GM18505 (cell line): ENCODE data around the gene SH3GL3.

Experiments used
- ATAC-seq: cut with Tn5 transposase; IDR thresholded peaks from one replicate; pipeline ENCODE4 v1.9.1; 2021; ENCODE audit not compliant: unreplicated experiment
- POLR2A ChIP-seq: IDR thresholded peaks from 4 replicates; pipeline ENCODE4 v1.6.1; 2011; ENCODE audit warnings: borderline replicate concordance; ENCODE audit not compliant: insufficient read depth, insufficient read length; ENCODE audit errors: extremely low read depth

The SH3GL3 gene

DNA sequence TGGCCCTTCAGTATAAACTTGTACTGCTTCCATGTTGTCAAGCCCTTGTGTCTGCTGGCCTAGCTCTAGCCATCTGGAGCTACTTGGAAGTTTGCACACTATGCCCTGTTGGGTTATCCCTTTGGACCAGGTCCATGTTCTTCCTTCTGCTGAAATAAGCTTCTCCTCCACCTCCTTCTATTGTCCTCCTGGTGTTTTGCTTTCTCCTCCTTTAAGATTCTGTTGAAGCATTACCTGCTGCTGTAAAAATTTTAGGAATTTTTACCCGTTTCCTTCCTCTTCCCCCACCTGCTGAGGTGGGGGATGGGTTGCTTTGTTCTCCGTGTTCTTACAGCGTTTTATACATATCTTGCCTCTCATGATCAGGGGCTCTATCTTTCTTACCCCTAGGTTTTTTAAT, 51.7 kb downstream of the SH3GL3 start:
- ATAC-seq = no peak
- no peak for TF ChIP-seq POLR2A

DNA sequence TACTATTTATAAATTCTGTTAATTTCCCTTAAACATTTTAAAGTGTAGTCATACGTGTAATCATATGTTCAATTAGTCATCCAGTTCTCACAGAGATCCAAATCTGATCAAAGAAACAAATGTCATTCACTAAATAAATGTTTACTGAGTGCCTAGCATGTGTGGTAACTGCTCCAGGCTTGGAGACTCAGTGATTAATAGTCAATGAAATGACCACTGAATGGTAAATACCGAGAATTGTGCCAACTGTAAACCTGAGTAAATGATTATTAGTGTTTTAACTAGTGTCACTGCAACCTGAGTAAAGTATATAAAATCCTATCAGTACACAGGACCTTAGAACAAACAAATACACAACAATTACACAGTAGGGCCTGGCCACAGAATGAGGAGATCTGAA, 52.3 kb downstream of the SH3GL3 start:
- ATAC-seq = no peak
- no peak for TF ChIP-seq POLR2A

GRCh38 chr15:83503595-83504364, 56.6 kb downstream of the SH3GL3 start:
- ATAC-seq = no peak
- no peak for TF ChIP-seq POLR2A

GRCh38 chr15:83504365-83504764, 57.2 kb downstream of the SH3GL3 start:
- no peak for TF ChIP-seq POLR2A
- no peak for ATAC-seq

GRCh38 chr15:83510001-83510400, 62.9 kb downstream of the SH3GL3 start:
- no peak for ATAC-seq
- TF ChIP-seq POLR2A = no peak

- ATAC-seq = no peak
- TF ChIP-seq POLR2A = no peak
These were observed 65.3 kb downstream of the SH3GL3 start for GRCh38 chr15:83512459-83512858.

DNA sequence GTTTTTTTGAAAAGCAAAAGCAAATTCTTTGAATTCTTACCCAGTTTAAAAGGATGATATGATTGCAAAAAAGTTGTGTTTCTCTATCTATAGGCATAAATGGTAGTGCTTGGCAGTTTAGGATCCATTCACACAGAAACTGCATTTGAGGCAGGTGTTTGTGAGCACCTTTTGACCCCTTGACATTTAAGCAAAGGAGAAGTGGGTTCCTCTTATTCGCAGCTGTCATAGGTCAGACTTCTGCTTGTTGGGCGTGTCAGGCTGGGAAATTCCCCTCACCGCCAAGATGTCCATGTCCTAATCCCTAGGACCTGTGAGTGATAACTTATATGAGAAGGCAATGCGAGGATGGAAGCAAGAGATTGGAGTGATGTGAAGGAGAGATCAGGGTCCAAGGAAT, 67.4 kb downstream of the SH3GL3 start:
- no peak for ATAC-seq

GRCh38 chr15:83515164-83515563, 68.0 kb downstream of the SH3GL3 start:
- TF ChIP-seq POLR2A = no peak
- ATAC-seq = no peak

More for the DNA sequence above, 67.4 kb downstream of the SH3GL3 start:
- no peak for TF ChIP-seq POLR2A

GRCh38 chr15:83516935-83517334, 69.8 kb downstream of the SH3GL3 start:
- TF ChIP-seq POLR2A = no peak
- no peak for ATAC-seq

- TF ChIP-seq POLR2A = no peak
- no peak for ATAC-seq
These were observed 79.2 kb downstream of the SH3GL3 start for GRCh38 chr15:83526319-83526718.

GRCh38 chr15:83533410-83533962, 86.3 kb downstream of the SH3GL3 start:
- TF ChIP-seq POLR2A = no peak
- ATAC-seq = no peak

- TF ChIP-seq POLR2A = no peak
- no peak for ATAC-seq
These were observed 90.5 kb downstream of the SH3GL3 start for GRCh38 chr15:83537606-83538005.

DNA sequence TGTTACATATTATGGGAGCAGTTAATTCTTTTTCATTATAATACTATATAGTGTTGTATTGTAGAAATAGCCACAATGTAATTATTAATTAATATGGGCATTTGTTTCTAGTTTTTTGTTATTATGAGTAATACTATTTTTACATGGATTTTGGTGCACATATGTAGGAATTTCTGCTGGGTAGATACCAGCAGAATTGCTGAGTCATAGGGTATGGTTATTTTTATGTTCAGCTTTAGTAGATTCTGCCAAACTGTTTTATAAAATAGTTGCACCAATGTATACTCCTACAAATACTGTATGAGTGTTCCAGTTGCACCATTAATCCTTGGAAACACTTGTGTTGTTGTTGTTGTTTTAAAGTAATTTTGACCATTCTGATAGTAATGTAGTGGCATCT, 91.5 kb downstream of the SH3GL3 start:
- no peak for TF ChIP-seq POLR2A
- no peak for ATAC-seq

GRCh38 chr15:83545804-83546511, 98.8 kb downstream of the SH3GL3 start:
- ATAC-seq = no peak
- TF ChIP-seq POLR2A = no peak

DNA sequence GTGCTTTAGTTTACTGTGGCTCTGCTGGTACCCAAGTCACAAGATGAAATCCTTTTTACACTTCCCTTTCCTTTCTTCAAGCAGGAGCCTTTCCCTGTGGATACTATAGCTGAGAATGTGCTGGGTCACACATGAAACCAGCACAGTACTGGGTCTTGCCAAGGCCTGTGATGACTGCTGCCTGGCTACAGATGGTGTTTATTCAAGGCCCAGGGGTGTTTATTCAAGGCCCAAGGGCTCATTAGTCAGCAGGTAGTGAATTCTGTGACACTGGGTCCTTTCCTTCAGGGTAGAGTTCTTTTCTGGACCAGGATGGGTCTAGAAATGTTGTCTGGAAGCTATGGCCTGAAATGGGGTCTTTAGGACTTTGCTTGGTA, 99.4 kb downstream of the SH3GL3 start:
- ATAC-seq = no peak
- no peak for TF ChIP-seq POLR2A

DNA sequence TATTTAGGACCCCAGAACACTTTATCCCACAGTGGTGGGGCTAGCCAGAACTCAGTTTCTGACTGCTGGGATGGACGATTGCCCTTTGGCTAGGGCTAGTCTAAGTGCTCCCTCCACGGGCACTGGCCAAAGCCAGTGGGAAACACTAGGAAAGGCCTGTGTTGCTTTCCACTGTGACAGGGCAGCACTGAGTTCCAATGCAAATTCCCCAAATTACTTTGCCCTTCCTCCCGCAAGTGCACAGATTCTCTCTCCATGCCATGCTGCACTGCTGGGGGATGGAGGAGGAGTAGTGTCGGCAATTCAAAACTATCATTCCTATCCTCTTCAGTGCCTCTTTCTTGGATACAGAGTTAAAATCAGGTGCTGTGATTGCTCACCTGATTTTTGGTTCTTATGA, 100.0 kb downstream of the SH3GL3 start:
- no peak for TF ChIP-seq POLR2A
- no peak for ATAC-seq
